Liver (tissue), 3 donors: Measurements from ENCODE around the gene SAMD9.

Experiments used
- ATF3 ChIP-seq: IDR thresholded peaks from 2 replicates; pipeline ENCODE4 v1.6.1; 2016; ENCODE audit warnings: antibody characterized with exemption
- EGR1 ChIP-seq, 2 donors: IDR thresholded peaks; 2 replicates each; pipeline ENCODE4 v1.6.1; 2016 to 2018; ENCODE audit warnings: antibody characterized with exemption in 2 of 2, low read depth in 2 of 2
- FOXA1 ChIP-seq: IDR thresholded peaks from 2 replicates; pipeline ENCODE4 v1.6.1; 2016; ENCODE audit warnings: antibody characterized with exemption
- GABPA ChIP-seq, 2 donors: IDR thresholded peaks in 1 of 2; conservative IDR thresholded peaks in 1 of 2; 2 replicates each; pipeline ENCODE4 v1.6.1; 2016; ENCODE audit warnings: antibody characterized with exemption in 2 of 2, mild to moderate bottlenecking in 1 of 2, moderate library complexity in 1 of 2
- JUND ChIP-seq, 2 donors: IDR thresholded peaks; 2 replicates each; pipeline ENCODE4 v1.6.1; 2016; ENCODE audit warnings: antibody characterized with exemption in 2 of 2
- MAX ChIP-seq: IDR thresholded peaks from 2 replicates; pipeline ENCODE4 v1.6.1; 2016; ENCODE audit warnings: antibody characterized with exemption
- NR2F2 ChIP-seq: IDR thresholded peaks from 2 replicates; pipeline ENCODE4 v1.6.1; 2016; ENCODE audit warnings: antibody characterized with exemption
- RAD21 ChIP-seq, 2 donors: IDR thresholded peaks; 2 replicates each; pipeline ENCODE4 v1.6.1; 2016; ENCODE audit warnings: antibody characterized with exemption in 2 of 2, mild to moderate bottlenecking in 2 of 2
- SP1 ChIP-seq: IDR thresholded peaks from 2 replicates; pipeline ENCODE4 v1.6.1; 2018; ENCODE audit warnings: antibody characterized with exemption, mild to moderate bottlenecking
- TAF1 ChIP-seq: conservative IDR thresholded peaks from 2 replicates; pipeline ENCODE4 v1.6.1; 2016; ENCODE audit warnings: antibody characterized with exemption, mild to moderate bottlenecking
- YY1 ChIP-seq: IDR thresholded peaks from 2 replicates; pipeline ENCODE4 v1.6.1; 2016; ENCODE audit warnings: antibody characterized with exemption, mild to moderate bottlenecking
- ZBTB33 ChIP-seq: IDR thresholded peaks from 2 replicates; pipeline ENCODE4 v1.6.1; 2016; ENCODE audit warnings: antibody characterized with exemption
- TF ChIP-seq, protein P1 (sequence below): fragments of 150-350 bp; IDR thresholded peaks from 2 replicates; pipeline ENCODE4 v1.5.1; 2017; ENCODE audit warnings: improper control_type of control experiment, low read depth, low read length; ENCODE audit not compliant: missing input control
- TF ChIP-seq, protein P2 (sequence below): IDR thresholded peaks from 2 replicates; pipeline ENCODE4 v1.6.1; 2016; ENCODE audit warnings: antibody characterized with exemption, mild to moderate bottlenecking
- donor health status: healthy.
- donor health status: healthy.

DNA sequence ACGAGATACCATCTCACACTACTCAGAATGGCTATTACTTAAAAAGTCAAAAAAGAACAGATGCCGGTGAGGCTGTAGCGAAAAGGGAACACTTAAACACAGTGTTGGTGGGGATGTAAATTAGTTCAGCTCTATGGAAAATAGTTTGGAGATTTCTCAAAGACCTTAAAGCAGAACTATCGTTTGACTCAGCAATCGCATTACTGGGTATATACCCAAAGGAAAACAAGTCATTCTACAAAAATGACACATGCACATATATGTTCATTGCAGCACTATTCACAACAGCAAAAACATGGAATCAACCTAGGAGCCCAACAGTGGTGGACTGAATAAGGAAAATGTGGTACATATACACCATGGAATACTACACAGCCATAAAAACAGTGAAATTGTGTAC, 56.9 kb downstream of the SAMD9 start:
- TF ChIP-seq, protein P1, sequence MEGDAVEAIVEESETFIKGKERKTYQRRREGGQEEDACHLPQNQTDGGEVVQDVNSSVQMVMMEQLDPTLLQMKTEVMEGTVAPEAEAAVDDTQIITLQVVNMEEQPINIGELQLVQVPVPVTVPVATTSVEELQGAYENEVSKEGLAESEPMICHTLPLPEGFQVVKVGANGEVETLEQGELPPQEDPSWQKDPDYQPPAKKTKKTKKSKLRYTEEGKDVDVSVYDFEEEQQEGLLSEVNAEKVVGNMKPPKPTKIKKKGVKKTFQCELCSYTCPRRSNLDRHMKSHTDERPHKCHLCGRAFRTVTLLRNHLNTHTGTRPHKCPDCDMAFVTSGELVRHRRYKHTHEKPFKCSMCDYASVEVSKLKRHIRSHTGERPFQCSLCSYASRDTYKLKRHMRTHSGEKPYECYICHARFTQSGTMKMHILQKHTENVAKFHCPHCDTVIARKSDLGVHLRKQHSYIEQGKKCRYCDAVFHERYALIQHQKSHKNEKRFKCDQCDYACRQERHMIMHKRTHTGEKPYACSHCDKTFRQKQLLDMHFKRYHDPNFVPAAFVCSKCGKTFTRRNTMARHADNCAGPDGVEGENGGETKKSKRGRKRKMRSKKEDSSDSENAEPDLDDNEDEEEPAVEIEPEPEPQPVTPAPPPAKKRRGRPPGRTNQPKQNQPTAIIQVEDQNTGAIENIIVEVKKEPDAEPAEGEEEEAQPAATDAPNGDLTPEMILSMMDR: no peak
- TF ChIP-seq TAF1 (no peak), YY1 (no peak), MAX (no peak), SP1 (no peak), ZBTB33 (no peak), ATF3 (no peak), RAD21 (IDR thresholded peaks at IDR 0.05) (no peak), NR2F2 (no peak), GABPA (IDR thresholded peaks at IDR 0.05 in 1 of 2, conservative IDR thresholded peaks at IDR 0.05 in 1 of 2) (no peak), JUND (IDR thresholded peaks at IDR 0.05) (no peak), FOXA1 (no peak), EGR1 (IDR thresholded peaks at IDR 0.05; ENCODE audit: low read depth in 2 of 2) (no peak)
- TF ChIP-seq, protein P2, sequence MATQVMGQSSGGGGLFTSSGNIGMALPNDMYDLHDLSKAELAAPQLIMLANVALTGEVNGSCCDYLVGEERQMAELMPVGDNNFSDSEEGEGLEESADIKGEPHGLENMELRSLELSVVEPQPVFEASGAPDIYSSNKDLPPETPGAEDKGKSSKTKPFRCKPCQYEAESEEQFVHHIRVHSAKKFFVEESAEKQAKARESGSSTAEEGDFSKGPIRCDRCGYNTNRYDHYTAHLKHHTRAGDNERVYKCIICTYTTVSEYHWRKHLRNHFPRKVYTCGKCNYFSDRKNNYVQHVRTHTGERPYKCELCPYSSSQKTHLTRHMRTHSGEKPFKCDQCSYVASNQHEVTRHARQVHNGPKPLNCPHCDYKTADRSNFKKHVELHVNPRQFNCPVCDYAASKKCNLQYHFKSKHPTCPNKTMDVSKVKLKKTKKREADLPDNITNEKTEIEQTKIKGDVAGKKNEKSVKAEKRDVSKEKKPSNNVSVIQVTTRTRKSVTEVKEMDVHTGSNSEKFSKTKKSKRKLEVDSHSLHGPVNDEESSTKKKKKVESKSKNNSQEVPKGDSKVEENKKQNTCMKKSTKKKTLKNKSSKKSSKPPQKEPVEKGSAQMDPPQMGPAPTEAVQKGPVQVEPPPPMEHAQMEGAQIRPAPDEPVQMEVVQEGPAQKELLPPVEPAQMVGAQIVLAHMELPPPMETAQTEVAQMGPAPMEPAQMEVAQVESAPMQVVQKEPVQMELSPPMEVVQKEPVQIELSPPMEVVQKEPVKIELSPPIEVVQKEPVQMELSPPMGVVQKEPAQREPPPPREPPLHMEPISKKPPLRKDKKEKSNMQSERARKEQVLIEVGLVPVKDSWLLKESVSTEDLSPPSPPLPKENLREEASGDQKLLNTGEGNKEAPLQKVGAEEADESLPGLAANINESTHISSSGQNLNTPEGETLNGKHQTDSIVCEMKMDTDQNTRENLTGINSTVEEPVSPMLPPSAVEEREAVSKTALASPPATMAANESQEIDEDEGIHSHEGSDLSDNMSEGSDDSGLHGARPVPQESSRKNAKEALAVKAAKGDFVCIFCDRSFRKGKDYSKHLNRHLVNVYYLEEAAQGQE: no peak
